Globus pallidus (tissue), 1 donor: Measurements from ENCODE around the gene ZNF124.
"Not testable (repeated sequence)": the region's sequence is repeated elsewhere in the genome, so short reads cannot be mapped to it uniquely, and the experiment has no call there.

Experiments used
- DNase-seq: peaks from one replicate; pipeline ENCODE4 v3.0.0-alpha.2; 2015; ENCODE audit warnings: low spot score

The ZNF124 gene

GRCh38 chr1:247171443-247171842 is 377 bp downstream of the ZNF124 start:
- DNase-seq, result not testable (repeated sequence)

- DNase-seq, result no peak
Observed at GRCh38 chr1:247165674-247166073, 6.1 kb downstream of the ZNF124 start.

GRCh38 chr1:247164694-247165093 is 7.1 kb downstream of the ZNF124 start:
- DNase-seq, result no peak

DNA sequence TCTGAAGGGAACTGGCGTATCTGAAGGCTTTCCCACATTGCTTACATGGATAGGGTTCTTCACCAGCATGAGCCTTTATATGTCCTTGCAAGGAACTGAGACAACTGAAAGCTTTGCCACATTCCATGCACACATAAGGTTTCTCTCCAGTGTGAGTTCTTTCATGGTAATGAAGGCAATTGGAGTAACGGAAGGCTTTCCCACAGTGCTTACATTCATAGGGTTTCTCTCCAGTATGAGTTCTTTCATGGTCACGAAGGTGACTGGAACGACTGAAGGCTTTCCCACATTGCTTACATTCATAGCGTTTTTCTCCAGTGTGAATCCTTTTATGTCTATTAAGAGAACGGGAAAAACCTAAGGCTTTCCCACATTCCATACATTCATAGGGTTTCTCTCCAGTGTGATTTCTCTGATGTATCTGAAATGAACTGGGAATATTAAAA is 15.0 kb downstream of the ZNF124 start:
- DNase-seq, result no peak

DNA sequence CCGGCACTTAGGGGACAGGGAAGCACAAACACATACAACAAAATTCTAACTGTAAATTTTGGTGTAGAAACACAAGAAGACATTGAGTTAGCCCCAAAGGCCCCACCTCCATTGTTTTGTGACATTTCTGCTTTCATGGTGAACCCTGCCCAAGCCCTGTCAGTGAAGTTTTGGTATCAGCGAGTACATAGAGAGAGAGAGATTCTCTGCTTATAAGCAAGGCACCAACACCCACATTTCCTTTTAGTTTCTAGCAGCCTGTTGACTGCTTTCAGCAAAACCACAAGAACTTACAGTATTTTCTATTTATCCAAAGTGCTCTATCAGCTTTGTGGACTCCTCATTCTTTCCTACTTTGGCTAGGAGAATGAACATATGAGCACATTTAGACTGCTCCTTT is 24.0 kb downstream of the ZNF124 start:
- DNase-seq, result no peak

DNA sequence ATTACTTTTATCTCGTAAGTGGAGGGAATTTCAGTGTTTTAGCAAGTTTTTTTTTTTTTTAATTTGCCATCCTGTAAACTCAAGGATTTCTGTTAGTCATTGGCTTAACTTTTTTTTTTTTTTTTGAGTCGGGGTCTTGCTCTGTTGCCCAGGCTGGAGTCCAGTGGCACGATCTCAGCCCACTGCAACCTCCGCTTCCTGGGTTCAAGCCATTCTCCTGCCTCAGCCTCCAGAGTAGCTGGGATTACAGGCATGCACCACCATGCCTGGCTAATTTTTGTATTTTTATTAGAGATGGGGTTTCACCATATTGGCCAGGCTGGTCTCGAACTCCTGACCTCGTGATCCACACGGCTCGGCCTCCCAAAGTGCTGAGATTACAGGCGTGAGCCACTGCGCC is 24.7 kb downstream of the ZNF124 start:
- not testable (repeated sequence) for DNase-seq

- DNase-seq, result no peak
Observed at GRCh38 chr1:247146671-247147070, 25.1 kb downstream of the ZNF124 start.

GRCh38 chr1:247145279-247145678 is 26.5 kb downstream of the ZNF124 start:
- DNase-seq, result no peak

DNA sequence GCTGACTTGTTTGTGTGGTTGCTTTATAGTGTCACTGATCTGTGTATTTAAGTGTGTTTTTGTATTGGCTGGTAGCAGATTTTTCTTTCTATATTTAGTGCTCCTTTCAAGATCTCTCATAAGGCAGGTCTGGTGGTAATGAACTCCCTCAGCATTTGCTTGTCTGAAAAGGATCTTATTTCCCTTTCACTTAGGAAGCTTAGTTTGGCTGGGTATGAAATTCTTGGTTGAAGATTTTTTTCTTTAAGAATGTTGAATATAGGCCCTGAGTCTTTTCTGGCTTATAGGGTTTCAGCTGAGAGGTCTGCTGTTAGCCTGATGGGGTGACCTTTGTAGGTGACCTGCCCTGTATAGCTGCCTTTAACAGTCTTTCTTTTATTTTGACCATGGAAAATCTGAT is 32.3 kb downstream of the ZNF124 start:
- DNase-seq, result not testable (repeated sequence)

DNA sequence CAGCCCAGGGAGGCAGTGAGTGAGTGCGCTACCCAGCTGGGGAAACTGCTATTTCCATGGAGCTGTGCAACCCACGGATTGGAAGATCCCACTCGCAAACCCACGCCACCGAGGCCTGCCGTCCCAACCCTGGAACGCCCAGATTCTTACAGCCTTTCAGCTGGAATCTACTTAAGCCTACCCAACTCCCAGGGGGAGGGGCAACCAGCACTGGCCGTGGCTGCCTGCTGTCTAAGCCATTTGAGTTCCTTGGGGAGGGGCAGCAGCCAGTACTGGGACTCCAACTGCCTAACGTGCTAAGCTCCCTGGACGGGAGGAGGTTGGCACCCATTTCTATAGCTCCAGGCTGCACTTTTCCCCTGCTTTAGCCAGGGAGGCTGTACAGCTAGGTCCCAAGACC is 40.6 kb downstream of the ZNF124 start:
- DNase-seq, result no peak

DNA sequence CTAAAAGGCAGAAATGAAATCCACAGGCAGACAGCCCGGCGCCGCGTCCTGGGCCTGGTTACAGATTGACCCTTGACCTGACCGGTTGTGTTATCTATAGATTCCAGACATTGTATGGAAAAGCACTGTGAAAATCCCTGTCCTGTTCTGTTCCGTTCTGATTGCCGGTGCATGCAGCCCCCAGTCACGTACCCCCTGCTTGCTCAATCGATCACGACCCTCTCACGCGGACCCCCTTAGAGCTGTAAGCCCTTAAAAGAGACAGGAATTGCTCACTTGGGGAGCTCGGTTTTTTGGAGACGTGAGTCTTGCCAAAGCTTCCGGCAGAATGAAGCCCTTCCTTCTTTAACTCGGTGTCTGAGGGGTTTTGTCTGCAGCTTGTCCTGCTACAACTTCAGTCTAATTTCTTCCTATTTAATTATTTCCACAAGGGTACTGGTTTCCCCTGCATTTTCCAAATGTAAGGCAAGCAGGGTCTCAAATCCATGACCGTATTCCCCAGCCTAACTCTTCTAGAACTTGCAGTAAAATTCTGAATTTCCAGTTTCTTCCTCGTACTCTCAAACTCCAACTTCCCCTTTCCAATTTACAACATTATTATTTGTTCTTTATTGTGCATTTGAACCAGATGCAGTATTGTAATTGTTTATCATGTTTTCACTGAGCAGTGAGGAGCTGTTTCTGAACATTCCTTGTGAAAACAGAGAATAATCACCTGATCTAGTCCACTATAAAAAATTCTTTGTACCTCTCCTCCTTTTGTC is 44.1 kb downstream of the ZNF124 start:
- DNase-seq, result not testable (repeated sequence)

DNA sequence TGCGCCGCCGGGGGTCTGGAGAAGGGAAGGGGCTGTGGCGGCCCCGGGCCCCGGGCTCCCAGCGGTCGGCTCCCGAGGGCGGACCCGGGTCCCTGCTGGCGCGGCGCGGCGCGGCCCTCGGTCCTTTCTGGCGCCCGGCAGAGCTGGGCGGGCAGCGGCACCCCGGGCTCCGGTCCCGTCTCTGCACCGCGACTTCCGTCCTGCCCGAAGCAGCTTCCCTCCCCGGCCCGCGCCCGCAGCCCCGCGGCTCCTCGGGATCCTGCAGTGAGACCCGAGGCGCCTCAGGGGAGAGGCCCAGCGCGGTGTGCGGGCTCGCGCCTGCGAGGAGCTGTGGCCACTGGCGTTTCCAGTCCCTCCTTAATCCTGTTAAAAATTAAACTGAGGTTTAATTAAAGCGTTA is 45.2 kb downstream of the ZNF124 start:
- DNase-seq, result not testable (repeated sequence)

GRCh38 chr1:247126166-247126565 is 45.7 kb downstream of the ZNF124 start:
- DNase-seq, result not testable (repeated sequence)

- DNase-seq, result no peak
Observed at GRCh38 chr1:247121382-247121781, 50.4 kb downstream of the ZNF124 start.

DNA sequence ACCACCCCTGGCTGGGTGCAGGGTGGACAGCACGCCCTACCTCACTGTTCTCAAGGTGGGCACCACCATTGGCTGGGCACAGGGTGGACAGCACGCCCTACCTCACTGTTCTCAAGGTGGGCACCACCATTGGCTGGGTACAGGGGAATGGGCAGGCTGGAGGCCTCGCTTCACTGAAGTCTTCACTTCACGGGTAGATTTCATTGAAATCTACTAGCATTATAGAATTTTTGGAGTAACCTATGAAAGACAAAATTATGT is 51.5 kb downstream of the ZNF124 start:
- not testable (repeated sequence) for DNase-seq

GRCh38 chr1:247119600-247120407 is 52.0 kb downstream of the ZNF124 start:
- DNase-seq, result no peak

DNA sequence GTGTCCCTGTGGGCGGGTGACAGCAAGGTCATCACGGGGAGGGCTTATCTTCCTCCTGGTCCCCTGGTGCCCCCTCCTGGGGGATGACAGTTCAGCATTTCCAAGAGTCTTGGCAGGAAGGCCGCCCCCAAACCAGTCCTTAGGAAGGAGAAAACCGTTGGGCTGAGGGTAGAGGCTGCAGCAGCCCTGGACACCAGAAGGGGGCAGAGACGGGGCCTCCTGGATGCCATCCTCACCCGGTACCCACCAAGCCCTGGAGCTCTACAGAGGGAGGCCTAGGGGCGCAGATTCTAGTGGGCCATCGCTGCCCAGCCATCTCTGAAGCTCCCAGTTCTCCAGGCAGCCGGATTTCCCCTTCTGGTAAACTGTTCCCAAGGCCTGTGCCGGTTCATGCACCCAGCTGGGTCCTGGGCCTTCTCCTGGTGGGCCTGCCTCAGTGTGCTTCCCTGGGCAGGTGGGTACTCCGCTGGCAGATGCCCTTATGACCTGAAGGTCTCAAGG is 52.8 kb downstream of the ZNF124 start:
- DNase-seq, result no peak

GRCh38 chr1:247115545-247115944 is 56.3 kb downstream of the ZNF124 start:
- DNase-seq, result no peak

- DNase-seq, result no peak
Observed at GRCh38 chr1:247115141-247115510, 56.7 kb downstream of the ZNF124 start.

DNA sequence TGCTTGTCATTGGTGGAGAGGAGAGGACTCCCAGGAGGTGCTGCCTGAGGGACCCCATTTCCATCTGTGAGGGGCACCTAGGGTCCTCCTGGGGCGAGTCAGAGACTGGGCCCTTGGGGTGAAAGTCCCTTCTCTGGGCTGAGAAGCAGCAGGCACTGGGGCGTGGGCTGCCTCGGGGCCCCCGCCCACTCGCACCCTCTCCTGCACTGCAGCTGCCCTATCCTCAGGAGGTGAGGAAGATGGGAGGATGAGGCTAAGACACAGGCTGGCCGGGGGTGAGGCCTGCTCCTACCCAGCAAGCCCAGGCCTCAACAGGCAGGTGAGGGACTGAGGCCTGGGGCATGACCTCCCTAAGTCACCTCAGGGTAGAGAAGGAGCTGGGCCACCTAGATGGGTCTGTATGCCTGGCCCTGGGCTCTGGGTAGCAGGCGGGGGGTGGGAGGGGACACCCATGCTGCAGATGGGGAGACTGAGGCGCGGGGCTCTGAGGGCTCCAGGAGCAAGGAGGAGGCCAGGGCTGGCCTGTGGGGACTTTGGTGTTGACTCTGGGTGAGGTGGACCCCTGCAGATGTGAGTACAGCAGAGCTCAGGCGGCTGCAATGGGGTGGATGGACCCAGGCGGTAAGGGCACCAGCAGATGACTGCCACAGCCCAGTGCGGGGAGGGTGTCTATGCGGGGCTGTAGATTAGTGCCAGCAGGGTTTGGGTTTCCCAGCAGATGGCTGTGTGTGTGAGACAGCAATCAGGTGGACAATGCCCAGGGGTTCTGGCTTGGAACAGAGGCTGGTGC is 57.3 kb downstream of the ZNF124 start:
- no peak for DNase-seq

GRCh38 chr1:247113733-247114271 is 58.0 kb downstream of the ZNF124 start:
- DNase-seq, result no peak

GRCh38 chr1:247113094-247113497 is 58.7 kb downstream of the ZNF124 start:
- DNase-seq, result no peak

- no peak for DNase-seq
Observed at GRCh38 chr1:247112479-247112781, 59.4 kb downstream of the ZNF124 start.
